Panc1 (cell line): ENCODE results near the gene MAGI2.

Experiments used
- CTCF ChIP-seq: fragments of 450-650 bp; IDR thresholded peaks from 2 replicates; pipeline ENCODE4 v1.5.1; 2017; ENCODE audit warnings: mild to moderate bottlenecking
- POLR2AphosphoS5 ChIP-seq: IDR thresholded peaks from 2 replicates; pipeline ENCODE4 v1.6.1; 2012; ENCODE audit warnings: mild to moderate bottlenecking, low read depth, low read length, moderate library complexity
- SIN3A ChIP-seq: IDR thresholded peaks from 2 replicates; pipeline ENCODE4 v1.6.1; 2012; ENCODE audit warnings: low read depth, mild to moderate bottlenecking, low read length, moderate library complexity, borderline replicate concordance; ENCODE audit not compliant: insufficient read depth

DNA sequence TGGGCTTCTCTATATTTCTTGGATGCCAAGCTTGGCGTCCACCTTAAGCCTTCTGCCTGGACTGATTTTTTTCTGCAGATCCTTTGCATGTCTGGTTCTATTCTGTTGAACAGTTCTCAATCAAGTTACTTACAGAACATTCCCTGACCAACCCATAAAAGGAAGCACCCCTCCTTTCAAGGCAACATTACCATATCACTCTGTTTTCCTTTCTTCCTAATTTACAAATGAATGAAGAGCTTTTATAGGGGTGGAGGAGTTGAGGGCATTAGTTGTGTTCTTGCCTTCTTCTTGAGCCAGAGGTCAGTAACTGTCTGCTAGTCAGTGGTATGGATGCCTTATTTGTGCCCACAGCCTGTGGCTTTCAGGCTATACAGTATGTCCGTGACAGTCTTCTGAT lies 1293.9 kb downstream of the MAGI2 start:
- TF ChIP-seq CTCF (no peak), POLR2AphosphoS5 (no peak), SIN3A (no peak)
